Ishikawa (cell line): ENCODE data around the gene EEFSEC.

Source experiments
- EP300 ChIP-seq: IDR thresholded peaks from 2 replicates; pipeline ENCODE4 v1.6.1; 2012; ENCODE audit warnings: borderline replicate concordance
- TAF1 ChIP-seq: IDR thresholded peaks from 2 replicates; pipeline ENCODE4 v1.6.1; 2012; ENCODE audit warnings: low read depth, mild to moderate bottlenecking

DNA sequence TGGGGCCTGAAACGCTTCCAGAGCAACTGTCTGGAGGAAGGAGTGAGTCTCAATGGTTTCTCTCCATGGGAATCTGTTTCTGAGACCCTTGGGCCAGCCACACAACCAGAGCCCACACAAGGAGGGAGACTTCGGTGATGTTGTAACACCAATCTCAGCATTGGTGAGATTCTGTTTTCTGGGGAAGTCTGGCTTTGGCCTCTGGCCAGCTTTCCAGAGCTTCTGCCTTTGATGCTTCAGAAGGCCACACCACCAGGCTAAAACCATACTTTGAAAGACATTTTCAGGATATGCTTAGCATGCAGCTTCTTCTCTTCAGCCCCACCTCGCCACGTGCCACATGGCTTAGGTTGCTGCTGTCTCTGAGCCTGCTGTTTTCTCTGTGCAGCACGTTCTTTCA lies 3.6 kb upstream of the EEFSEC start:
- TF ChIP-seq EP300 (no peak), TAF1 (no peak)
